Measurements from ENCODE around the gene MRPS25. TPM values are rescaled to one million over a fixed set of nuclear protein-coding genes. Genes with fewer than 3 reads are reported as not detected.

MRPS25 gene
- total RNA-seq, 6 donors from 2014 or later, result 39.8 to 149 (median 56.9) TPM

GRCh38 chr3:15065550-15066007 lies 464 bp upstream of the MRPS25 start:
- Histone ChIP-seq H3K36me3 (peaks cover 0 to 6% (median under 1%) of the 10 kb centered on the region in 4 donors), H3K9me3 (no peaks in the 10 kb centered on the region), H3K4me3 (peak overlapping the region; percentile 70 to 96 (median 80)), H3K4me1 (peaks cover 13 to 28% (median 20%) of the 10 kb centered on the region in 4 donors), H3K27me3 (no peaks in the 10 kb centered on the region), H3K27ac (peak overlapping the region; percentile 73 to 92 (median 85))
- no peak for ATAC-seq (ENCODE audit: low FRiP score in 2 of 2)
- WGBS, 2 donors, result 53 to 60% methylated on average over 16 of the region's 16 CpGs
- no peak for TF ChIP-seq EP300 (IDR thresholded peaks at IDR 0.05)
- TF ChIP-seq CTCF (IDR thresholded peaks at IDR 0.05), result no peak
- no peak for TF ChIP-seq POLR2AphosphoS5 (IDR thresholded peaks at IDR 0.05)
- no peak for TF ChIP-seq POLR2A (IDR thresholded peaks at IDR 0.05)
- no peak for DNase-seq

- DNase-seq (peak in 1 of 2 donors; percentile 74), ATAC-seq (ENCODE audit: low FRiP score in 2 of 2) (peak; percentile 32 to 65)
- 1% methylated on average over 25 of the region's 25 CpGs for WGBS, 2 donors
- Histone ChIP-seq H3K9me3 (no peaks in the 10 kb centered on the region), H3K27me3 (no peaks in the 10 kb centered on the region), H3K4me1 (peaks cover 13 to 28% (median 20%) of the 10 kb centered on the region in 4 donors), H3K27ac (peak overlapping the region; percentile 73 to 92 (median 85)), H3K4me3 (peak overlapping the region; percentile 70 to 96 (median 80)), H3K36me3 (no peaks in the 10 kb centered on the region)
- TF ChIP-seq POLR2A (IDR thresholded peaks at IDR 0.05) (no peak), EP300 (IDR thresholded peaks at IDR 0.05) (no peak), CTCF (IDR thresholded peaks at IDR 0.05) (no peak), POLR2AphosphoS5 (IDR thresholded peaks at IDR 0.05) (no peak)
These were observed 748 bp downstream of the MRPS25 start for GRCh38 chr3:15064299-15064834.

GRCh38 chr3:15063656-15064286 lies 1.3 kb downstream of the MRPS25 start:
- TF ChIP-seq POLR2AphosphoS5 (IDR thresholded peaks at IDR 0.05) (no peak), EP300 (IDR thresholded peaks at IDR 0.05) (no peak), CTCF (IDR thresholded peaks at IDR 0.05) (no peak), POLR2A (IDR thresholded peaks at IDR 0.05) (no peak)
- whole genome bisulfite sequencing, 2 donors, result 88 to 91% methylated on average over 8 to 13 of the region's 13 CpGs
- peaks cover under 1 to 5% (median 3%) of the 10 kb centered on the region in 4 donors for H3K36me3 ChIP-seq
- peak overlapping the region; percentile 70 to 96 (median 80) for H3K4me3 ChIP-seq
- DNase-seq, result no peak
- H3K4me1 ChIP-seq, result peaks cover 13 to 28% (median 20%) of the 10 kb centered on the region in 4 donors
- ATAC-seq (ENCODE audit: low FRiP score in 2 of 2), result no peak
- H3K27me3 ChIP-seq, result no peaks in the 10 kb centered on the region
- H3K9me3 ChIP-seq, result no peaks in the 10 kb centered on the region
- H3K27ac ChIP-seq, result peak overlapping the region in 3 of 4 donors; percentile 0 to 92 (median 89)

- peak in 1 of 2 donors; percentile 91 for DNase-seq
- Histone ChIP-seq H3K4me3 (peak overlapping the region in 2 of 4 donors; percentile 72 to 89), H3K9me3 (no peaks in the 10 kb centered on the region), H3K27me3 (no peaks in the 10 kb centered on the region), H3K27ac (peak overlapping the region in 3 of 4 donors; percentile 0 to 92 (median 89)), H3K36me3 (peaks cover 3 to 11% (median 8%) of the 10 kb centered on the region in 4 donors), H3K4me1 (peaks cover 13 to 28% (median 20%) of the 10 kb centered on the region in 4 donors)
- TF ChIP-seq CTCF (IDR thresholded peaks at IDR 0.05), result no peak
- TF ChIP-seq POLR2A (IDR thresholded peaks at IDR 0.05), result peak in 1 of 4 donors; percentile 62
- TF ChIP-seq POLR2AphosphoS5 (IDR thresholded peaks at IDR 0.05), result peak in 1 of 2 donors; percentile 18
- no peak for TF ChIP-seq EP300 (IDR thresholded peaks at IDR 0.05)
- WGBS, 2 donors, result 56 to 65% methylated on average over 4 of the region's 4 CpGs
- peak in 1 of 2 donors; percentile 87 for ATAC-seq (ENCODE audit: low FRiP score in 2 of 2)
These were observed 1.9 kb downstream of the MRPS25 start for GRCh38 chr3:15063238-15063637.
